ENCODE measurements around the gene PIP4K2C.

DNA sequence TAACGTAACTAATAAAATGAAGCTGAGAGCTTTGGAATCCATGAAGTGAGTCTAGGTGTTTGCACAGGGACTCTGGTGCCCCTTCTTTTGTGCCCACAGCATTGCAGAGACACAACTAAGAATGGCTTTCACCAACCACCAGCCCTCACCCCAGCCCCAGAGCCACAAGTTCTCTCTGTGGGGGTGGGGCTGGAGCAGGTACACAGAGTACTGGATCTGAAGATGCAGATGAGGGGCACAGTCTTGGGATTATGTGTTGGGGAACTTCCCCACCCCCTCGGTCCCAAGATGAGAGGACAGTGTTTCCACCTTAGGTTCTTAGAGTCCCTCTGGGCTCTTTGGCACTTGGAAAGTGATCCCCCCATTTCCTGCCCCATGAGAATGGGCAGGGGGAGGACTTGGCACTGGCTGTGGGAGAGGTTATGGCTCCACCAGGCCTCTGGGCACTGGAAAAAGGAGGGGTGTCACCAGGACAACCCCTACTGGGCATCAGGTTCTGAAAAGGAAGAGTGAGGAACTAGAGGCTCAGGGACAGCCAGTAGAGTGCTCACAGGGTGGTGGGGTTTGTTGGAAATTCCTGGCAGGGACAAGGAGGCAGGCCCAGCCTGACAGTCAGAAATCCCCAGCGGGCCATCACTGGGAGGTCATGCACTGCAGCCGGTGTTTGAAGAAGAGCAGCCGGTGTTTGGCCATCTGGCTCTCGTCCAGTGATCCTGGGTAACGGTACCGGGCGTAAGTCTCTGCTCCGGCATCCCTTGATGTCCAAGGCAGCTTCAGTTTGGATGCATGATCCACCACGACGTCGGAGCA, 35.3 kb downstream of the PIP4K2C start:
- TF ChIP-seq, protein P1, sequence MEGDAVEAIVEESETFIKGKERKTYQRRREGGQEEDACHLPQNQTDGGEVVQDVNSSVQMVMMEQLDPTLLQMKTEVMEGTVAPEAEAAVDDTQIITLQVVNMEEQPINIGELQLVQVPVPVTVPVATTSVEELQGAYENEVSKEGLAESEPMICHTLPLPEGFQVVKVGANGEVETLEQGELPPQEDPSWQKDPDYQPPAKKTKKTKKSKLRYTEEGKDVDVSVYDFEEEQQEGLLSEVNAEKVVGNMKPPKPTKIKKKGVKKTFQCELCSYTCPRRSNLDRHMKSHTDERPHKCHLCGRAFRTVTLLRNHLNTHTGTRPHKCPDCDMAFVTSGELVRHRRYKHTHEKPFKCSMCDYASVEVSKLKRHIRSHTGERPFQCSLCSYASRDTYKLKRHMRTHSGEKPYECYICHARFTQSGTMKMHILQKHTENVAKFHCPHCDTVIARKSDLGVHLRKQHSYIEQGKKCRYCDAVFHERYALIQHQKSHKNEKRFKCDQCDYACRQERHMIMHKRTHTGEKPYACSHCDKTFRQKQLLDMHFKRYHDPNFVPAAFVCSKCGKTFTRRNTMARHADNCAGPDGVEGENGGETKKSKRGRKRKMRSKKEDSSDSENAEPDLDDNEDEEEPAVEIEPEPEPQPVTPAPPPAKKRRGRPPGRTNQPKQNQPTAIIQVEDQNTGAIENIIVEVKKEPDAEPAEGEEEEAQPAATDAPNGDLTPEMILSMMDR (IDR thresholded peaks at IDR 0.05) = no peak
- TF ChIP-seq POLR2A (IDR thresholded peaks at IDR 0.05; ENCODE audit: low read depth) = no peak
- TF ChIP-seq EP300 (IDR thresholded peaks at IDR 0.05) = no peak

Measured in esophagus muscularis mucosa (tissue), 4 donors.